GM19397 (cell line): Measurements from ENCODE around the gene LRRC8A.
"Not testable (repeated sequence)": the region's sequence is repeated elsewhere in the genome, so short reads cannot be mapped to it uniquely, and the experiment has no call there.

Experiments used
- ATAC-seq: cut with Tn5 transposase; IDR thresholded peaks from one replicate; pipeline ENCODE4 v1.9.1; 2021; ENCODE audit warnings: mild to moderate bottlenecking, moderate library complexity; ENCODE audit not compliant: unreplicated experiment

Gene LRRC8A

DNA sequence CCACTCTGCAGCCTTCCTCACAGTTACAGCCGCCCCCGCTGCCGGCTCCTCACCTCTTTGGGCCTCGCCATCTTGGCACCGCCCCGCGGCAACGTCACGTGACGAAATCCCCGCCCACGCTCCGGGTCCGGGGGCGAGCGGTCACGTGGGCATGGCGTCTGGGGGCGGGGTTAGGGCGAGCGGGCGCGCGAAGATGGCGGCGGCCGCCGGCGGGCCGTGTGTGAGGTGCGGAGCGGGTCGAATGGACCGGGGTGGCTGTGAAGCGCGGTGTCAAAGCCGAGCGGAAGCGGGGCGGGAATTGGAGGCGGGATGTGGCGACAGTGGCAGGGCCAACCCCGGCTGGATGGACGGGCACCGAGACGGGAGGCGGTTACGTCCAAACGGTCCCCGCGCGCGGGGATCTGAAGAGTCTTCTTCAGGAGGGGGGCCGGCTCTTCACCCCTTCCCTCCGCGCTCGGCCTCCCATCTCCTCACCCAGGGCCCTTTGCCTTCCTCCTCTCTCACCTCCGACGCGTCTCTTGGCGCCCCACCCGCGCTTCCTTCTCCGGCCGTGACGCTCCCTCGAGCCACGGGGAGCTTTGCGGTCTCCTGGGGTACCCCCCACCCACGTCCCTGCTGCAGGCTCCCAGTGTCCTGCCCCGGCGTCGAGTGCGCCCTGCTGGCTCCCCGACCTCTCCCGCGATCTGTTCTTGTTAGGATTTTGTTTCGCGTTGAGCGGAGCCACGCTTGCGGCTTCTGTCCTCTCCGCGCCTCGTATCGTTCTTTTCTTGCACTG lies 65.8 kb downstream of the LRRC8A start, which contains the start of the genes DOLK and NUP188:
DOLK (minus strand) TSS at position 77 of the 775 bp plus-strand sequence. CDS start 300 bp downstream, outside the sequence.
NUP188 (plus strand) TSS at position 173 of the 775 bp plus-strand sequence; CDS start at position 194, 21 bp downstream.
- peak; percentile 85 for ATAC-seq

DNA sequence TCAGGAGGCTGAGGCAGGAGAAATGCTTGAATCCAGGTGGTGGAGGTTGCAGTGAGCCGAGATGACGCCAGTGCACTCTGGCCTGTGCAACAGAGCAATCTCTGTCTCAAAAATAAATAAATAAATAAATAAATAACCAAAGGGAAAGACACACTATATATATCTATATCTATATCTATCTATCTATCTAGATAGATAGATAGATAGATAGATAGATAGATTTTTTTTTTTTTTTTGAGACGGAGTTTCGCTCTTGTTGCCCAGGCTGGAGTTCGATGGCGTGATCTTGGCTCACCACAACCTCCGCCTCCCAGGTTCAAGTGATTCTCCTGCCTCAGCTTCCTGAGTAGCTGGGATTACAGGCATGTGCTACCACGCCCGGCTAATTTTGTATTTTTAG lies 79.5 kb downstream of the LRRC8A start:
- ATAC-seq = not testable (repeated sequence)
